Mesodermal cell (in vitro differentiated cells): Measurements from ENCODE around the gene CUEDC1.

Experiments
- H3K27ac ChIP-seq: 2 replicates; pipeline ENCODE4 v1.7.0; 2013; ENCODE audit warnings: mild to moderate bottlenecking, low read depth, low read length, moderate library complexity; ENCODE audit not compliant: severe bottlenecking
- H3K36me3 ChIP-seq: 2 replicates; pipeline ENCODE4 v1.7.1; 2013; ENCODE audit warnings: mild to moderate bottlenecking, low read length, moderate library complexity; ENCODE audit not compliant: control insufficient read depth, insufficient read depth
- H3K4me1 ChIP-seq: one replicate; pipeline ENCODE4 v1.7.1; 2013; ENCODE audit warnings: mild to moderate bottlenecking, low read length; ENCODE audit not compliant: insufficient read depth, control insufficient read depth, poor library complexity, severe bottlenecking
- H3K4me3 ChIP-seq: 2 replicates; pipeline ENCODE4 v1.7.0; 2013; ENCODE audit warnings: low read length, control low read depth, mild to moderate bottlenecking; ENCODE audit not compliant: insufficient read depth, poor library complexity, severe bottlenecking; ENCODE audit errors: extremely low read depth
- H3K9me3 ChIP-seq: 2 replicates; pipeline ENCODE4 v1.7.1; 2013; ENCODE audit warnings: mild to moderate bottlenecking, low read length, moderate library complexity; ENCODE audit not compliant: control insufficient read depth
- WGBS, 2 experiments: methylation state at CpG; one replicate each; pipeline ENCODE4 v1.1.5; 2013; ENCODE audit warnings: missing lambda C conversion rate in 2 of 2; ENCODE audit not compliant: insufficient coverage in 2 of 2; 5-methylcytosine and 5-hydroxymethylcytosine counted together

CUEDC1 gene

DNA sequence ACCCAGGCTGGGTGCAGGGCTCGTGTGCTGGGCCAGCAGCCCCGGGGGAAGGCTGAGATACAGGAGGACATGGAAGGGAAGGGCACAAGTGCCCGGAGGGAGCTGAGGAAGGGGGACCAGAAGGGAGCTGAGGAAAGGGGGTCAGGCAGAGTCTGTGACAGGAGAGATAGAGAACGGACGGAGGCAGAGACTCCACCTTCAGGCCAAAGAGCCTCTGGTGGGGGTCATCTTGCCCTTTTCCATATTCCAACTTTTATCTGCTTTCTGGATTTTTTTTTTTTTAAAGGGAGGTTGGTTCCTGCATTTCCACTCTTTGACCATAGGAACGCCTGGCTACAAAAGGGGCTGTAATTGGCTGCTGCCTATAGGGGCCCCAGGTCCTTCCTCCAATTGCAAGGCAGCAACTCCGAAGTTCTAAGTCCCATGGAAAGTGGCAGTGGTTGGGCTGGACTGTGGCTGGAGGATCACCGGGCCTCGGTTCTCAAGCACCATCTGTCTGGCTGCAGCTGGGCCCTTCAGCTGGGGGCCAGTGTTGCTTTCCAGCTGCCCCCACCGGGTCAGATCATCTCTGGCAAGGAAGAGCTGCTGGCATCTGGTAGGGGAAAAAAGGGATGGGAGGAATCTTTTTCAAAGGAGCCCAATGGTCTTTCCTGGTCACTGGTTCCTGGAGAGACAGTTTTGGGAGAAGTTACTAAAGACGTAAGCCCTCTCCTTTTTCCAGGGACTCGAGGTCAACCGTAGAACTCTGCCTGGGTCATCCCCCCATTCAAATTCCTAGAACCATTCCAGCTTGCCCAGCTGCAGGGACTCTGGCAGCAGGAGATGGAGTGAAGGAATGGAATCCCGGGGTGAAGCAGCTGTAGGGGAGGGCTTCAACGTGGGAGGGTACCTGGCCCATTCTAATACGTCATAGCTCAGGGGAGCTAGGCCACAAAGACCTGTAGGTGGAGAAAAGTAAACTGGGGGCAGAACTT, 92.2 kb downstream of the CUEDC1 start:
- Histone ChIP-seq H3K9me3 (no peaks in the 10 kb centered on the region), H3K4me1 (peaks cover 50% of the 10 kb centered on the region), H3K4me3 (no peak overlapping the region), H3K36me3 (peaks cover 21% of the 10 kb centered on the region), H3K27ac (no peak overlapping the region)
- WGBS, 2 experiments, result 70 to 72% methylated on average over 10 to 11 of the region's 16 CpGs

DNA sequence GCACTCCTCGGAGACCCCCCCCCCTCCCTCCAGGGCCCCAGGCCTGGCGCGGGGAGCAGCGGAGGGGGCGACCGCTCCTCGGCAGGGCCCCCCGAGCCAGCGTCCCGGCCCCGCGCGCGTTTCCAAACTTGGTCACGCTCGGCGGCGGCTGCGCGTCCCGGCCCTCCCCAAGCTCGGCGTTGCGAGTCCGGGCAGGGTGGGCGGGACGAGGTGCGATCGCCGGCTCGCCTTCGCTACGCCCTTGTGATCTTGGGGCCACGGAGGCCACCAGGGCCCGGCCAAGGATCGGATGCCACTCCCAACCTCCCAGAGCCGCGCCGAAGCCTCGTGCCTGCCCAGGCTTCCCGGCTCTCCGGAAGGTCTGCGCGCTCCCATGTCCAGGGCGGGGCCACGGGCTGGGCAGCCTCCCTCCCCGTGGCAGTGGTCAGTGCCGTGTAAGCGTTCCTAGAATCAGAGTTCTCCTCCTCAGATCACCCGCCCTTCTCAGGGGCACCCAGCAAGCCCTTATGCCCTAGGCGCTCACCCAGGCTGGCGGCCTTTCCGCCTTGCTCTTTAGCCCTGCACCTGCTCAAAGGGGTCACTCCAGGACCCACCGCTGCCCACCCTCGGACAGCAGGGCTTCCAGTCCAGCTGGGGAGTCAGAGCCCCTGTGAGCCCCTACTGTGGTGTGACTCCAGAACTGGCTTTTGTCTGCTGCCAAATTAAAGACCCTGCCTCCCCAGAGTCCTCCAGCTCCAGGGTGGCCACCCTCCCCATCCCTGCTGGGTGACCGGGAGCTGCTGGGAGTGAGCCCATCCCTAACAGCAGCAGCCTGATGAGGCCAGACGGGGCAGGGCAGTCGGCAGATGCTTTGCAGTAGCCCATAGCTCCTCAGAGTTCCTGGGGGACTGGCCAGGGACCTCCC, 93.2 kb downstream of the CUEDC1 start:
- WGBS, 2 experiments, result 18 to 19% methylated on average over 42 to 45 of the region's 58 CpGs
- no peaks in the 10 kb centered on the region for H3K9me3 ChIP-seq
- peak overlapping the region; percentile 29 for H3K4me3 ChIP-seq
- H3K36me3 ChIP-seq, result peaks cover 20% of the 10 kb centered on the region
- H3K27ac ChIP-seq, result peak overlapping the region; percentile 51
- peaks cover 41% of the 10 kb centered on the region for H3K4me1 ChIP-seq

DNA sequence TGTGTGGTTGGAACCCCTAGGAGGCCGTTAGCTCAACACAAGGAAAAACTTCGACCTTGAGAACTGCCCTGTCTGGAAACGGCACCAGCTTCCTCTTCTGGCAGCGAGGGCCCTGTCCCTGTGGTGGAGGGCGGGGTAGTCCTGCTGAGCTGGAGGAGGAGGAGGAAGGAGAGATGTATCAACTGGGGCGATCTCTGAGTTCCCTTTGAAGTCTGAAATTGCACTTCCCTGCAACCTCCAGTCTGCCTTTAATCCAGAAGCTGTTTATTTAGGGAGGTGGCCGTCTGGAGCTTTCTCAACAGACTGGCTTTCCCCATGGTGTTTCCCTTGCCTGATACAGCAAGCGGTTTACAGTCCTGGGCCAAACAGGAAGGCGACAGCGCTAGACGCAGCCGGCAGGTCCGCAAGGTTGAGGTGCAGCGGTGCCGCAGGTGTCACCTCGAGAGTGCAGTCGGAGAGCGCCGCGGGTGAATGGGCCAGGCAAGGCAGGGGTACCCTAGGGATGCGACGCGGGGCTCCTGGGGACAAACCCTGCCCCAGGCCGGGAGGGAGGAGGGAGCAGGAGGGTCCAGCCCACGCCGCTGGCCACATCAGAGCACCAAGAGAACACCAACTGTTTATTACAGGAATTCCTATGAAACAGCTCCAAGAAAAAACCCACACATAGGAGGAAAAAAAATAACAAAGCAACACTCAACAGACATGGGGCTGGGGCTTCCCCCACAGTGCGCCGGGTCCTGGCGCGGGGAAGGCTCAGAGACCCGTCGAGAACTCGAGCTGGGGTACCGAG, 94.0 kb downstream of the CUEDC1 start:
- H3K4me1 ChIP-seq, result peaks cover 41% of the 10 kb centered on the region
- peak overlapping the region; percentile 29 for H3K4me3 ChIP-seq
- H3K9me3 ChIP-seq, result no peaks in the 10 kb centered on the region
- H3K27ac ChIP-seq, result peak overlapping the region; percentile 51
- WGBS, 2 experiments, result 3 to 6% methylated on average over 21 to 22 of the region's 34 CpGs
- H3K36me3 ChIP-seq, result peaks cover 12% of the 10 kb centered on the region

DNA sequence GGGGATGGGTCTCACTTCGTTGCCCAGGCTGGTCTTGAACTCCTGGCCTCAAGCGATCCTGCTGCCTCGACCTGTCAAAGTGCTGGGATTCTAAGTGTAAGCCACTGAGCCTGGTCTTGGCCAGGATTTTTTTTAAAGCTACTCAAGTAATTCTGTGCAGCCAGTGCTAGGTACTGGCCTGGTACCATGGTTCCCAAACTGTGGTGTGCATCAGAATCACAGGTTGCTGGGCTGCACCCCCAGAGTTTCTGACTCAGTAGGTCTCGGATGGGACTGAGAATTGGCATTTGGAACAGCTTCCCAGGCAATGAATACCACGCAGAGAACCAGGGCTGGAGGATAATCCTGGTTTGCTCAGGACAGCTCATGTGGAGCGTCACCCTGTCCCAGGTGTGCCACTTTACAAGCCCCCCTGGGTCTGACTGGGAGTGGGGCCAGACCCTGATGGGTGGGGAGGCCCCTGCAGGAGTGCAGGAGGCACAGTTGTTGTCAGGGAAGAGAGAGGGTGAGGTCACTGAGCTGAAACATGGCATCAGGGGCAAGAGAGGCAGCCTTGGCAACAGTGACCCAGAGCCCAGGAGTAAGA, 94.7 kb downstream of the CUEDC1 start:
- Histone ChIP-seq H3K4me1 (peaks cover 47% of the 10 kb centered on the region), H3K27ac (peak overlapping the region; percentile 51), H3K36me3 (peaks cover 7% of the 10 kb centered on the region), H3K4me3 (no peak overlapping the region), H3K9me3 (no peaks in the 10 kb centered on the region)
- WGBS, 2 experiments, result 90 to 91% methylated on average over 6 of the region's 6 CpGs

DNA sequence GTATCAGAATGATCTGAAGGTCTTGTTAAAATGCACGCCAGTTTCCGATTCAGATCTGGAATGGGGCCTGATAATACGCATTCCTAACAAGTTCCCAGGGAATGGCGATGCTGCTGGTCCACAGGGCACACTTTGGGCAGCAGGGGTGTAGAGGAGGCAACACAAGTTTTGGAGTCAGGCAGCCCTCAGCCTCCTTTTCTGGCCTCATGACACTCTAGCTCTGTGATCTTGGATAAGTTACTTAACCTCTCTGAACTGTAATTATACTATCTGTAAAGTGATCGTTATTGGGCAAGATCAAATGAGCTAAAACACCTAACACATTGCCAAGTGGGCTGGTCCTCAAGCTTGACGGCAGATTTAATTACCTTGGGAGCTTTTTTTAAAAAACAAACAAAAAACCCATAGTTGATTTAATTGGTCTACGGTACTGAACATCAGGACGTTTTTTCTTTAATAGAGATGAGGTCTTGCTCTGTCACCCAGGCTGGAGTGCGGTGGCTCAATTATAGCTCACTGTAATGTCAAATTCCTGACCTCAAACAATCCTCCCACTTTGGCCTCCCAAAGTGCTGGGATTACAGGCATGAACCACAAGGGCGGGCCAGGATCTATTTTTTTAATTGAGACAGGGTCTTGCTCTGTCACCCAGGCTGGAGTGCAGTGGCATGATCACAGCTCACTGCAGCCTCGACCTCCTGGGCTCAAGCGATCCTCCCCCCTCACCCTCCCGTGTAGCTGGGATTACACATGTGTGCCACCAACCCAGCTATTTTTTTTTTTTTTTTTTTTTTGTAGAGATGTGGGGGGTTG, 95.4 kb downstream of the CUEDC1 start:
- WGBS, 2 experiments, result 86 to 92% methylated on average over 7 to 8 of the region's 13 CpGs
- H3K9me3 ChIP-seq, result no peaks in the 10 kb centered on the region
- peaks cover 47% of the 10 kb centered on the region for H3K4me1 ChIP-seq
- no peak overlapping the region for H3K27ac ChIP-seq
- no peak overlapping the region for H3K4me3 ChIP-seq
- H3K36me3 ChIP-seq, result peaks cover 7% of the 10 kb centered on the region

DNA sequence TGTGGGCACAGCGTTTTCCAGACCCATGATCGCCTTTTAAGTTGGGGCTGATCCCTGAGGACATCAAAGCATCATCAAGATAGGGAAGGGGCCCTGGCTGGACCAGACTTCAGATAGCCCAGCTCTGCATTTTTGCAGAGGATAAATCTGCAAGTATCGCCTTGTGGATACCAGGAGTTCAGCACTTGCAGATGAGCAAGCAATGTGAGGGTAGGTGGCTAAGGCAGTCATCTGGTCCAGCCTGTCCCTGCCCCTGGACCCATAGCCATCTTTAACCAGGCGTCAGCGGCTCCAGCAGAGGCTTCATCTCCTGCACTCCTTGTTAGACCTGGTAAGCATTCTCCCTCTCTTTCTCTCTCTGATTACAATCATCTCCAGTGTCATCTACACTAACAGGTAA, 96.4 kb downstream of the CUEDC1 start:
- Histone ChIP-seq H3K4me1 (peaks cover 47% of the 10 kb centered on the region), H3K27ac (no peak overlapping the region), H3K9me3 (no peaks in the 10 kb centered on the region), H3K36me3 (peaks cover 2% of the 10 kb centered on the region), H3K4me3 (no peak overlapping the region)
- 89 to 91% methylated on average over 4 to 5 of the region's 5 CpGs for WGBS, 2 experiments

DNA sequence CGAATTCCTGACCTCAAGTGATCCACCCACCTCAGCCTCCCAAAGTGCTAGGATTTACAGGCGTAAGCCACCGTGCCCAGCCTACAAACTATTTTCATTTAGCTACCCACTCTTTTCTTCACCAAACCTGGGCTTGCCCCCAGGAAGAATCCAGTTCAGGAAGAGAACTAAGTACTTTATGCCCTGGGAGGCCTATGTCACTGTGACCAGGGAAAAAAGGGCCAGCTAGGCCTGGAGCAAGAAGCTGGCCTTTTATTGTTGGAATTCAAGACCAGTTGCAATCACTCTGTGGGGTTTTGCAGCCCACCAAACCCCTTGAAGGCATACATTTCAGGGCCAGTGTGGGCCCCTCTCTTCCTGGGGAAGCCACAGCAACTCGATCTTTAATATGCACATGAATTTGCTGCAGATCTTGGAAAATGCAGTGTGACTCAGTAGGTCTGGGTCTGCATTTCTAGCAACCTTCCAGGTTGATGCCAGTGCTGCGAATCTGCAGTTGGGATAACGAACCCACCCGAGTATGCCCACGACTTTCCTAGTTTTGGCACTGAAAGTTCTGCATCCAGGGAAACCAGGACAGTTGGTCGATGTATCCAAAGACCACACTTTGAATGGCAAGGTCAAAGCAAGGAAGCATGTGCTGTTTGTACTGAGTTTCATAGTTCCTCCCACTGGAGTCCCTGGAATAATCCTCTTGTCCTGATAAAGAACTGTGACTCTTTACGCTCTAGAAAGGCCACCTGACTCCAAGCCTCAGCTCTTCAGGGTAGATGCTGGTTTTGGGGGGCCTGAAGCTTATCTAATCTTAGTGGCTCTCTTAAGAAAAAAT, 98.2 kb downstream of the CUEDC1 start:
- Histone ChIP-seq H3K36me3 (no peaks in the 10 kb centered on the region), H3K9me3 (no peaks in the 10 kb centered on the region), H3K27ac (no peak overlapping the region), H3K4me1 (peaks cover 32% of the 10 kb centered on the region), H3K4me3 (no peak overlapping the region)
- WGBS, 2 experiments, result 91 to 99% methylated on average over 8 to 10 of the region's 10 CpGs

DNA sequence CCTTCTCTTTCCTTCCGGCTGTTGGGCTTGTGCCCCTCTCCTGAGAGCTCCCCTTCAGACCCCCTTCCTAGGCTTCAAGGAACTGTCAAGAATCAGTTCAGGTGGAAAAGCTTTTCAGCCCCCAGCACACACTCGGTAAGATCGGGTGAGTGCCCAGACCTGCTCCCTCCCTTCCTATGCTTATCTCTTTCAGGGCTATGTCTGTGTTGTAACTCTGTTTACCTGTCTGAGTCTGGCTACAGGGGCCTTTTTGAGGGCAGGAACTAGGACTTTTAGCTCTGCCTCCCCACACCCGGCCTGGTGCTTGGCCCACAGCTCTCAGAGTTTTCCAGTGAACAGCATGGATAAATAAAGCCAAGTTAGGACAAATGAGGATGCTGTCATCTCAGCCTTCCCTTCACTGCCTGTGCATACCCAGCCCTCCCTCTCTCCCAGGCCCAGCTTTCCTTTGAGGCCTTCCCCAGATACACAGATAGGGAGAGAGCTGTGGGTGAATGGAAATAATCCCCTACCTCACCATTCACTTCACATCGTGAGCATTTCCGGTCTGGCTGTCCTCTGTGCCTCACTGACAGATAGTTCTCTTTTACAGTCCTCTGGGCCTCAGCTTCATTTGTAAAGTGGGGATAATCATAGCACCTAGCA, 99.7 kb downstream of the CUEDC1 start:
- no peak overlapping the region for H3K27ac ChIP-seq
- 64% methylated on average over 2 of the region's 6 CpGs; no CpG with 5 or more reads in 1 of the 2 experiments for WGBS, 2 experiments
- no peak overlapping the region for H3K4me3 ChIP-seq
- no peaks in the 10 kb centered on the region for H3K36me3 ChIP-seq
- H3K4me1 ChIP-seq, result peaks cover 21% of the 10 kb centered on the region
- no peaks in the 10 kb centered on the region for H3K9me3 ChIP-seq
